DND-41 (cell line): ENCODE measurements around the gene PINLYP.
"Not testable (repeated sequence)": the region's sequence is repeated elsewhere in the genome, so short reads cannot be mapped to it uniquely, and the experiment has no call there.

Source experiments
- ATAC-seq: fragments of 200-7000 bp; cut with Tn5 transposase; 3 replicates; pipeline ENCODE4 v1.9.1; 2021; ENCODE audit warnings: low read depth; ENCODE audit not compliant: insufficient read depth
- DNase-seq: peaks from one replicate; pipeline ENCODE4 v3.0.0-alpha.2; 2020
- H2AFZ ChIP-seq: 2 replicates; pipeline ENCODE4 v1.6.0; 2012; ENCODE audit warnings: low read depth, low read length
- H3K27ac ChIP-seq: 2 replicates; pipeline ENCODE4 v1.5.1; 2012; ENCODE audit warnings: low read length, inconsistent platforms
- H3K27me3 ChIP-seq: fragments of 200-600 bp; sonication (generic); 2 replicates; pipeline ENCODE4 v1.6.0; 2012; ENCODE audit warnings: low read length, mild to moderate bottlenecking, inconsistent platforms; ENCODE audit not compliant: insufficient read depth, poor library complexity
- H3K36me3 ChIP-seq: 2 replicates; pipeline ENCODE4 v1.5.1; 2012; ENCODE audit warnings: low read length, inconsistent platforms; ENCODE audit not compliant: insufficient read depth
- H3K4me1 ChIP-seq: 2 replicates; pipeline ENCODE4 v1.5.1; 2012; ENCODE audit warnings: mild to moderate bottlenecking, low read length; ENCODE audit not compliant: insufficient read depth
- H3K4me2 ChIP-seq: 2 replicates; pipeline ENCODE4 v1.6.0; 2012; ENCODE audit warnings: mild to moderate bottlenecking, moderate library complexity, low read length, inconsistent platforms; ENCODE audit not compliant: insufficient read depth
- H3K4me3 ChIP-seq, 2 experiments: fragments of 200-600 bp in 1 of 2; shearing (Covaris generic) in 1 of 2; 2 replicates each; pipeline ENCODE4 v1.5.1; 2012 to 2016; ENCODE audit warnings: inconsistent platforms in 2 of 2, low read length in 2 of 2, mild to moderate bottlenecking in 2 of 2, low read depth in 1 of 2, moderate library complexity in 1 of 2
- H3K79me2 ChIP-seq: 2 replicates; pipeline ENCODE4 v1.6.0; 2012; ENCODE audit warnings: low read length, inconsistent platforms; ENCODE audit not compliant: insufficient read depth
- H3K9ac ChIP-seq: 2 replicates; pipeline ENCODE4 v1.6.0; 2012; ENCODE audit warnings: low read depth, mild to moderate bottlenecking, inconsistent platforms, low read length, moderate library complexity
- H3K9me3 ChIP-seq: 2 replicates; pipeline ENCODE4 v1.5.1; 2012; ENCODE audit warnings: low read length, moderate library complexity, mild to moderate bottlenecking, inconsistent platforms; ENCODE audit not compliant: insufficient read depth, severe bottlenecking
- H4K20me1 ChIP-seq: 2 replicates; pipeline ENCODE4 v1.6.0; 2012; ENCODE audit warnings: low read length; ENCODE audit not compliant: insufficient read depth
- CTCF ChIP-seq: IDR thresholded peaks from 2 replicates; pipeline ENCODE4 v1.5.1; 2012; ENCODE audit warnings: borderline replicate concordance, low read length, moderate library complexity, mild to moderate bottlenecking; ENCODE audit not compliant: poor library complexity, severe bottlenecking; ENCODE audit errors: extremely low read depth
- EZH2 ChIP-seq: IDR thresholded peaks from 3 replicates; pipeline ENCODE4 v1.6.1; 2012; ENCODE audit warnings: borderline replicate concordance, low read depth, mild to moderate bottlenecking, moderate library complexity, low read length, inconsistent platforms; ENCODE audit not compliant: severe bottlenecking

The PINLYP gene

GRCh38 chr19:43545276-43545675 lies 30.3 kb upstream of the PINLYP start:
- H3K36me3 ChIP-seq: peaks cover 64% of the 10 kb centered on the region
- TF ChIP-seq CTCF (no peak), EZH2 (no peak)
- H3K4me2 ChIP-seq: no peak overlapping the region
- H3K27me3 ChIP-seq: no peaks in the 10 kb centered on the region
- H3K9me3 ChIP-seq: peaks cover 3% of the 10 kb centered on the region
- H2AFZ ChIP-seq: no peak overlapping the region
- ATAC-seq (no peak), DNase-seq (no peak)
- no peaks in the 10 kb centered on the region for H3K4me1 ChIP-seq
- no peak overlapping the region for H3K4me3 ChIP-seq
- H3K79me2 ChIP-seq: no peaks in the 10 kb centered on the region
- H3K9ac ChIP-seq: no peak overlapping the region
- no peak overlapping the region for H3K27ac ChIP-seq
- no peaks in the 10 kb centered on the region for H4K20me1 ChIP-seq

GRCh38 chr19:43545981-43546380 lies 29.6 kb upstream of the PINLYP start:
- DNase-seq: no peak
- no peaks in the 10 kb centered on the region for H3K27me3 ChIP-seq
- no peak overlapping the region for H3K4me2 ChIP-seq
- no peak for ATAC-seq
- peaks cover 63% of the 10 kb centered on the region for H3K36me3 ChIP-seq
- H4K20me1 ChIP-seq: no peaks in the 10 kb centered on the region
- TF ChIP-seq CTCF (no peak), EZH2 (no peak)
- no peak overlapping the region for H3K4me3 ChIP-seq
- H3K27ac ChIP-seq: no peak overlapping the region
- H3K79me2 ChIP-seq: no peaks in the 10 kb centered on the region
- no peaks in the 10 kb centered on the region for H3K4me1 ChIP-seq
- no peaks in the 10 kb centered on the region for H3K9me3 ChIP-seq
- no peak overlapping the region for H2AFZ ChIP-seq
- H3K9ac ChIP-seq: no peak overlapping the region

GRCh38 chr19:43546581-43546980 lies 29.0 kb upstream of the PINLYP start:
- H2AFZ ChIP-seq: no peak overlapping the region
- H3K36me3 ChIP-seq: peaks cover 65% of the 10 kb centered on the region
- no peak for ATAC-seq

GRCh38 chr19:43547926-43548325 lies 27.7 kb upstream of the PINLYP start:
- H3K36me3 ChIP-seq: peaks cover 64% of the 10 kb centered on the region
- H4K20me1 ChIP-seq, H3K9me3 ChIP-seq, H3K27ac ChIP-seq, H3K79me2 ChIP-seq, DNase-seq, H3K27me3 ChIP-seq, ATAC-seq, H3K4me2 ChIP-seq, H3K4me1 ChIP-seq, H3K9ac ChIP-seq, H3K4me3 ChIP-seq, H2AFZ ChIP-seq: not testable (repeated sequence)

More at GRCh38 chr19:43546581-43546980, 29.0 kb upstream of the PINLYP start:
- H3K4me3 ChIP-seq: no peak overlapping the region
- H3K79me2 ChIP-seq: no peaks in the 10 kb centered on the region
- no peaks in the 10 kb centered on the region for H3K27me3 ChIP-seq
- no peaks in the 10 kb centered on the region for H3K4me1 ChIP-seq
- no peak for TF ChIP-seq CTCF
- no peak for TF ChIP-seq EZH2
- no peak for DNase-seq
- H3K9ac ChIP-seq: no peak overlapping the region
- no peak overlapping the region for H3K4me2 ChIP-seq
- no peaks in the 10 kb centered on the region for H3K9me3 ChIP-seq
- H3K27ac ChIP-seq: no peak overlapping the region
- H4K20me1 ChIP-seq: no peaks in the 10 kb centered on the region
